Hindlimb muscle (tissue), 1 donor: Measurements from ENCODE around the gene ANKRD45. TPM values are rescaled to one million over a fixed set of nuclear protein-coding genes. Genes with fewer than 3 reads are reported as not detected.
"Not testable (repeated sequence)": the region's sequence is repeated elsewhere in the genome, so short reads cannot be mapped to it uniquely, and the experiment has no call there.

Experiments
- DNase-seq: peaks from one replicate; pipeline ENCODE4 v3.0.0-alpha.2; 2013
- polyA plus RNA-seq: library from polyadenylated mRNA; unstranded; fragments of 120-200 nt; gene quantifications from one replicate; pipeline ENCODE4 v1.2.1, GENCODE V29; 2013; ENCODE audit not compliant: insufficient read length

The ANKRD45 gene
- polyA plus RNA-seq = 0.31 TPM

GRCh38 chr1:173669491-173669941 is at the start of gene ANKRD45:
Gene ANKRD45, minus strand, starts transcription at chr1:173669851. Its CDS starts 10,433 bp downstream, at chr1:173659418.
- peak; percentile 29 for DNase-seq

GRCh38 chr1:173717238-173717637 is 47.6 kb upstream of the ANKRD45 start:
- DNase-seq = no peak

- DNase-seq = no peak
Measured at GRCh38 chr1:173715538-173715844, 45.8 kb upstream of the ANKRD45 start.

GRCh38 chr1:173714759-173715537 is 45.3 kb upstream of the ANKRD45 start, which contains the start of gene KLHL20:
Gene KLHL20, plus strand, starts transcription at chr1:173714981. Its CDS starts 1,063 bp downstream, at chr1:173716044.
- DNase-seq = peak; percentile 87

- no peak for DNase-seq
Measured at GRCh38 chr1:173714441-173714758, 44.7 kb upstream of the ANKRD45 start.

GRCh38 chr1:173708787-173709186 is 39.1 kb upstream of the ANKRD45 start:
- no peak for DNase-seq

- no peak for DNase-seq
Measured at GRCh38 chr1:173705117-173705516, 35.5 kb upstream of the ANKRD45 start.

- DNase-seq = no peak
Measured at GRCh38 chr1:173702736-173703135, 33.1 kb upstream of the ANKRD45 start.

- not testable (repeated sequence) for DNase-seq
Measured at GRCh38 chr1:173701299-173701698, 31.6 kb upstream of the ANKRD45 start.

GRCh38 chr1:173693238-173693637 is 23.6 kb upstream of the ANKRD45 start:
- no peak for DNase-seq

GRCh38 chr1:173688300-173688699 is 18.6 kb upstream of the ANKRD45 start:
- no peak for DNase-seq

- DNase-seq = not testable (repeated sequence)
Measured at GRCh38 chr1:173685121-173685520, 15.5 kb upstream of the ANKRD45 start.

GRCh38 chr1:173683838-173684237 is 14.2 kb upstream of the ANKRD45 start:
- not testable (repeated sequence) for DNase-seq

GRCh38 chr1:173682184-173682583 is 12.5 kb upstream of the ANKRD45 start:
- DNase-seq = no peak

GRCh38 chr1:173680152-173680551 is 10.5 kb upstream of the ANKRD45 start:
- not testable (repeated sequence) for DNase-seq

GRCh38 chr1:173674496-173674895 is 4.8 kb upstream of the ANKRD45 start:
- not testable (repeated sequence) for DNase-seq

- no peak for DNase-seq
Measured at GRCh38 chr1:173666646-173667045, 3.0 kb downstream of the ANKRD45 start.

- no peak for DNase-seq
Measured at GRCh38 chr1:173663159-173663558, 6.5 kb downstream of the ANKRD45 start.

- no peak for DNase-seq
Measured at GRCh38 chr1:173661763-173662162, 7.9 kb downstream of the ANKRD45 start.

GRCh38 chr1:173661271-173661670 is 8.4 kb downstream of the ANKRD45 start:
- no peak for DNase-seq

GRCh38 chr1:173660306-173660705 is 9.3 kb downstream of the ANKRD45 start:
- DNase-seq = no peak

GRCh38 chr1:173648880-173649605 is 20.6 kb downstream of the ANKRD45 start:
- no peak for DNase-seq

GRCh38 chr1:173646656-173647055 is 23.0 kb downstream of the ANKRD45 start:
- DNase-seq = no peak
